RPMI8226 (cell line): ENCODE data around the gene TNC.

ENCODE experiments used
- DNase-seq: peaks from one replicate; pipeline ENCODE4 v3.0.0-alpha.2; 2015

The TNC gene

DNA sequence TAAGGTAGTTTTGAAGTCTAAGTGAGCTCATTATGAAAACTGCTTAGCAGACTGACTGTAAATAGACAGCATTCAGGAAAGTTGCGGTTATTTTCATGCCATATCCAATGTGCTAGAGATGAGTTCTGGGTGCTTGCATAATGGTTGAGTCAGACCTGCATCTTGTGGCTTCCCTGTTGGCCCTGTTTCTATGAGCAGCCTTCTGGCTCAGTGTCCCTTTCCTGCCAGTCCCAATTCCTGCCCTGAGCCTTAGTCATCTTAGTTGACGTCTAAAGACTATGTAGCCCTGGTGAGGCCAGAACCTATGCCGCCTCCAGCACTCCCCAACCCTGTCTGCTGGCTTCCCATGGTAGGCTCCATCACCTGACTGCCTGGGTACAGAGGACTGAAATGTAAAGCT is 111.3 kb downstream of the TNC start:
- no peak for DNase-seq

DNA sequence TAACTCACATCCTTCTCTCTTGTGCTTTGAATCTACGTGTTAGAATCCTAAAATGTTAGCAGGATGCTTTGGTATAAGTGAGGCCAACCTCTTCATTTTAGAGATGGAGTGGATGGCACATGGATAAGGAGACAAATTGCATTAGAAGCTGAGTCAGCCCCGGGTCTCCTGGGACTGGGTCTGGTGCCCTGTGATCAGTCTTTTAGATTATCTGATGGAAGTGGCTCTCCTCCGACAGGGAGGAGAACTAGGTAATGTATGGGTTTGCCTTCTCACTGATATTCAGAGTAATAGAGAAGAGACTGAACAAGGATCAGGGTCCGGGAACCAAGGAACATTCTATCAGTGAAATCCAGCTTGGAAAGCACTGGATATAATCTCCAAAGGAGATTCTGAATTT is 112.6 kb downstream of the TNC start:
- DNase-seq, result no peak

DNA sequence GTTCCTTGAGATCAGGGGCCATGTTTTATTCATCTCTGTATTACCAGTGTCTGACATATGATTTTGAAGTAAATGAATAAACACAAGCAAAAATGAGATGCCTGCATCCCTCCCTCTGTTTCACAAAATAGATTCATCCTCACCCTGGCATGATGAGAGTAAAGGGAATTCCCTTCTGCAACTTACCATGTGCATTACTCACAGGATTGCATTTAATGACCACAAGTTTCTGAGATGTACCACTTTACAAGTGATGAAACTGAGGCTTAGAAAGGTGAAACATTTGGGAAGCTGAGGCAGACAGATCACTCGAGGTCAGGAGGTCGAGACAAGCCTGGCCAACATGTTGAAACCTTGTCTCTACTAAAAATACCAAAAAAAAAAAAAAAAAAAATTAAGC is 113.4 kb downstream of the TNC start:
- no peak for DNase-seq

DNA sequence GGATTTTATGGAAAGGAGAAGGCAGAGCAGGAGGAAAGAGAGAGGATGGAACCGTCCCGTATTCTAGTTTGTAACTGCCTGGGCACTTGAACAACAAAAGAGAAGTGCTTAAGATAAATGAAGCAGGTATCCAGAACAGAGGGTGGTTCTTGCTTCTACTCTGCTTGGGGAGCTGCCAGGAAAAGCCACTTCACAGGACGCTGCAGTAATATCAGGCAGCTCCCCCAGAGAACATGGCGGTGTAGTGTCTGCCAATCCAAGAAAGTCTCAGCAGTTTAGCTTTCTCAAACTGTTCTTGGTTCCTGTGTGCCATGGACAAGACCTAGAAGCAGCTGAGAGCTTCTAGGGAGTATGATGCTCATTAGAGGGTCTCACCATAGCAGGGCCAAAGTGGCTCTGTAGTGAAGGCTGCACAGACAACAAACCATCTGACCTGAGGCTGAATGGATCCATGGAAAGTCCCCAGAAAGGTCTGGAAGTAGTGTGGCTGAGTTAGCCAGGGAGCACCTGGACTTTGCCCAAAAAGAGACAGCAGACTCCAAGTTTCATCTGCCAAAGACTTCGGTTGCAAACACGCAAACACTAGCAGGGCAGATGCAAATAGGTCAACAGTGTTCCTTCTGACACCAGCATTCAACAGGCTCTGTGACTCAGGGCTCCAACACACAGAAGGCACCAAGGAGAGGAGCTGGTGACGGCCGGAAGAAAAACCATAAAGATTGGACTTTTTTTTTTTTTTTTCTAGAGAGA is 115.4 kb downstream of the TNC start:
- no peak for DNase-seq

DNA sequence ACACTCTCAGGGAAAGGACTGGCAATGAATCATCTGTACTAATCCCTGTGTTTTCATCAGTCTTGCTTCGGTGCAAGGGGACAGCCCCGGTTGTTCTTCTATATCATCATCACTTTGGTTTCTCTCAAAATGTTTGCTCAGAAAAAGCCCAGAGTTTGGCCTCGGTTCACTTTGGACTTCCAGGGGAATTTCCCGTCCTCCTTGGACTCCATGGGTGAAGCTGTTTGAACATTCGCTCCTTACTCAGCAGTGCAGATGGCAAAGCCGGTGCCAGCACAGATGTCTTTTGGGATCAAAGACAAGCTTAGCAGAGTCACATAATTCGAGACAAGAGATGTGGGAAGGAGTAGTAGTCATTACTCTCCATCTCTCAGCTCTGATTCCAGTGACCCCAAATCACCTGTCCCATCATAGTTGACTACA is 117.7 kb downstream of the TNC start:
- no peak for DNase-seq

DNA sequence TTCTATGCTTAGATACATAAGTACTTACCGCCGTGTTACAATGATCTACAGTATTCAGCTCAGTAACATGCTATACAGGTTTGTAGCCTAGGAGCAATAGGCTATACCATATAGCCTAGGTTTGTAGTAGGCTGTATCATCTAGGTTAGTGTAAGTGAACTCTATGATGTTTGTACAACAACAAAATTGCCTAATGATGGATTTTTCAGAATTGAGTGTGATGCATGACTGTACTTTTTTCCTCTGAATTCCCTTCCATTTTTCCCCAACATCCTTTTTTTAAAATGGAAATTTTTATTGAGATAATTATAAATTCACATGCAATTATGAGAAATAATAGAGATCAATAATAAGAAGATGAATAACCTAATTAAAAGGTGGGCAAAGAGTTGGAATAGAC is 119.6 kb downstream of the TNC start:
- no peak for DNase-seq

DNA sequence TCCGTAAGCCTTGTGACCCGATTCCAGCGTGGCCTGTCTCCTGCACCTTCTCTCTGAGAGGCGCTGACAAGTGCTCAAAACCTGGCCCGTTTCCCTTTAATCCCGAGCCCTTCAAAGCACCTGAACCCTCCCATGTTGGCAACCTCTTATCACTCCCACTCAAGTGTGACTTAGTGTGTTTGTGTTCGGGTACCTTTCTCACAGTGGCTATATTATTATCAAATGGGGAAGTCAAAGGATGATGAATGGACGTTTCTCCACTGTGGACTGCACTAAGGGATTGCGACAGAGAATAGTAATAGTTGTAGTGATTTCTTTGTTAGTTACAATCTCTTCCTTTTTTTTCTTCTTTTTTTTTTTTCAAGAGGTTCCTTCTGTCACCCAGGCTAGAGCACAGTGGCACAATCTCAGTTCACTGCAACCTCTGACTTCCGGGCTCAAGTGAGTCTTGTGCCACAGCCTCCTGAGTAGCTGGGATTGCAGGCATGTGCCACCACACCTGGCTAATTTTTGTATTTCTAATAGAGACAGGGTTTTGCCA is 122.2 kb downstream of the TNC start:
- DNase-seq, result no peak

DNA sequence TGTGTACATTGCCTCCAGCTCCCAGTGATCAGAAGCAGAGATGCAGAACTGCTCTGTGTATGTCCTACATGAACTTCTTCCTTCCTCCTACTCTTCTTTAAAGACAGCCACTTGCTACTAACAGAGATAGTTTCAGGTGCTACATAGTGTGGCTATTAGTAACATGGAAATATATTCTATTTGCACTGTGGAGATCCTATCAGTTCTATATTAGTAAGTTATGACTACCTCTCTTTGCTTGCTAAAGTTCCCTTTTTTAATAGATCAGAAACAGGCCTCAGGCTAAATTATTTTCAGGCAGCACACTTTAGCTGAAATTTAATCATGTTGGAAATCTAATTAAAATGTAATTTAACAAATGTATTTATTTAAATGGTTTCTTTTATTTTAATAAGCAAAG is 123.2 kb downstream of the TNC start:
- DNase-seq, result no peak

DNA sequence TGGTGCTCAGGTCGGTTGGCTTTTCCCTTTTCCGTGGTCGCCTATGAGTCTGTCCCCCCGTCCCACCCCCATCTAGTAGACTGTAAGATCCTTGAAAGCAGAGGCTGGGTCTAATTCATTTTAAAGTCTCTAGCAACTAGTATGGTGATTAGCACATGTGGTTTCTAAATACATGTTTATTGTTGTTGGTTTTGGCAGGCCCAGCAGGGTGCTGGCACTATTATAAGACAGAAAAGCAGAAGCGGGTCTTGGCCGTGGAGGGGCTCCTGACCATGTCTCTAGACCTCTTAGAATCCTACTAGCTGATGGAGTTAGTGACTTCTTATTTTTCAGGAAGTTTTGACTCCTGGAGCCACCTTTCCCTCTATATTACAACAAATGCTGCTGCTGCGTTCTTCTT is 126.1 kb downstream of the TNC start:
- DNase-seq, result no peak

DNA sequence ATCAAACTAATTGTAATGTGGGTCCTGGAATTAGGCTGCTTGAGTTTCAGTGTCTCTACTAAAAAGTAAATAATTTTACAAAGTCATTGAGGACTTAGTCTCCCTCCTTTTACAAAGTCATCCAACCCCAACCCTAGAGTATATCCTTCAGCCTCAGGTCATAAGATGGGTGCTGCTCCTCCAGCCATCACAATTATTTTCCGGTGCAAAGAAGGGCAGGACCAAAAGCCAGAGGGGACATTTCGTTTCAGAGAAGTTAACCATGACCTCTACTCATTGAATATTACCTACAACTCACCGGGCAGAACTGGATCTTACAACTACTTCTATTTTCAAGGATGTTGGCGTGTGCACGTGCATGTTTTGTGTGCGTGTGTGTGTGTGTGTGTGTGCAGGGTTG is 127.1 kb downstream of the TNC start:
- no peak for DNase-seq

DNA sequence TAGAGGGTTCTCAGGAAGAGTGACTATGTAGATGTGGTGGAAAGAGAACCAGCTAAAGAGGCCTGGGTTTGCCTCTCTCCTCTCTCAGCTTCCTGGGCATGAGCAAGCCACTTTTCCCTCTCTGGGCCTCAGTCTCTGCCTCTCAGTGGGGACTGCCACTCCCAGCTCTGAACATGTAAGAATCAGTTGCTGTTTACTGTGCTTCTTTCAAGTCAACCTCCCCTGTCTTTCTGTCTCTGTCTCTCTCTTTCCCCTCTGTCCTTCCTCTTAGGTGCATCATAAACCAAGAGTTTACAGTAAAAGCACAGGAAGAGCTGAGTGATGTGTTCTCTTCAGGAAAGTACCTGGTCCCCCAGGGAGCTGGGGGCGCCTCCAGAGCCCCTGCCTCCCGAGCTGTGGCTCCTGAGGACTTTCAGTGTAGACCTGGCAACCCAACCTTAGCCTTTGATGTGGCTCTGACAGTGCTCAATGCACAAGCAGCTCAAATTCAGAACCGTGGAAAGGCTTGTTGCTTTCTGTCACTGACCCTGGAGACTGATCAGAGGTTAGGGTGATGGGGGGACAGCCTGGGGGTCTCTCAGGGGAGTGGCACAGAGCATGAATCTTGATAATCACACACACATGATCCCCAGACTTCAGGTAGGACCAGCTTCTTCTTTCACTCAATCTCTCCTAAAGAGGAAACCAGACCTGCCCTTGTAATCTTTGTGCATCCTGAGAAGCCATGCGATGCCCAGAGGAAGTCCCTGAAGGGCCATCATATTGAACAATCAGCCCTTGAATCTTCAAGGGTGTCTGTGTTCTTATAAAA is 128.2 kb downstream of the TNC start:
- no peak for DNase-seq

DNA sequence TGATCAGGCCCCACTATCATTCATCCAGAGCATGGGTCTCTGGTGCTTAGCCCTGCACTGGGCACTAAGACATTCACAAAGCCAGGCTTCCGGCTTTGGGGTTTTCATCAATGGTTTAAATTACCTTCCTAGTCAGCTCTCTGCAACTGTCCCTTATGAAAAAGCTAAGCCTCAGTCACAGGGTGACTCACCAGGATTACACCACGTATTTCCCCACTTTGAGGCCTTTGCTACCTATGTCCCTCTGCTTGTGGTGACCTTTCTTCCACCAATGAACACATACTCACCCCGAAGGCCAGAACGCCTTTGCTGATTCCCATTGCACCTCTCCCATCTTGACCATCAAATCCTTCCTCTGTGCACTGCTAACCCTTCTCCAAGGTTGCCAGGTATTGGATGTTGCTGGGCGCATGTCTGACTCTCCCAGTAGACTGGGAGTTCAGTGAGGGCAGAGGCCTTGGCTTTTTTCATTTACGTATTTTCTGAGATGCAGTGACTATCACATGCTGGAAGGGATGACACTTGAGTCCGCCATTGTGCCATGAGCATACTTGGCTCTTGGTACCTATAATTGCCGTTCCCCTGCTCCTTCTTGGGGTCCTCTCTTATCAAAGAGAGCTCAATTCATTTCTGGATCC is 128.9 kb downstream of the TNC start:
- no peak for DNase-seq

DNA sequence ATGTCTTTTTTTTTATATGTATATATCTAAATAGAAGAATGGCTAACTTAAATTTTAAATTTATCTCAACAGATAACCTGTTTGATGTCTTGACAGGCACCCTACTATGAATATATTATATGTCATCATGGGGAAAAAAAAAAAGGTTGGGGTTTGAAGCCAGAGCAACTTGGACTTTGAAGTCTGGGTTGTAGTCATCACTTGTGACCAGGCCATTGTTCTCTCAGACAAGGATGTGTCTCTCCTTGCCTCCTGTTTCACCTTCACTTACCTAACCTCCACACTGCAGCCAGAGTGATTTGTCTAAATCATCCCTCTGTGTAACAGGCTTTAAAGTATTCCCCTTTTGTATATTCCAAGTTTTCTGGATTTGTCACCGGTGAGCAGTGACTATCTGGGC is 130.8 kb downstream of the TNC start:
- DNase-seq, result no peak

DNA sequence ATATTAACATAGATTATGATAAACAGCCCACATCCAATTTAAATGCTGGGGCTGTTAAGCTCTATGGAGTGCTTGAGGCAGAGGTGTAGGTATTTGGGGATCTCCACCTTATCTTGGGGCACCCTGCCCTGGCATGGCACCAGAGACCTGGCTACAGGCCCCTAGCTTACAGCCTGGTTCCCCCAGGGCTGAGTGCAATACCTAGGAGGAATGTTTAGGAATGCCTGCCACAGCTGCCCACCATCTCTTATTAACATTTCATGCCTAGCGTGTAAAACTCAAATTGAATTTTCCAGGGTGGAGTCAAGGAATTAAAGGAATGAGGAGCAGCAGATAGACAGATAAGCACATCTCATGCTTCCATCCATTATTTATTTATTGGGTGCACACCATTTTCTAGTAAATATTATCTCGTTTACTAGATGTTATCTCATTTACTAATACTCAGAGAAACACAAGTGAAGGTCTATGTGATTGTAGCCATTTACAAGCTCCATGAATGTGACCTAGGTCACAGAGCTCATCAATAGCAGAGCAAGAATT is 131.9 kb downstream of the TNC start:
- DNase-seq, result no peak

DNA sequence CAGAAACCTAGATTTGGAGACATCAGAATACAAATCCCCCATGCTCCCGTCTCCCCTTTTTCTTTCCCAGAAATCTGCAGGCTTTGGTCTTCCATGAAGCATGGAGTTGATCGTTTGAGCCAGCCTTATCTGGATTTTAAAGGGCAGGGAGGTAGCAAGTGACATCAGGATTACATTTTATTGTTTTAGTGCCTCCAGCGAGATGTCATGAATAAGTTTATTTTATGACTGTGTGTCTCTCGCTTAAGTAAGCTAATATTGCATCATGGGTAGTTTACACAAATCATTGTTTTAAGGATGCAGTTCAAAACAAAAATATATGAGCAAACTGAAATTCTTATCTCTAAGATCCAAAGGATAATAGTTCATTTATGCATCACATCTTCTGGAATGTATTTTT is 136.9 kb downstream of the TNC start:
- no peak for DNase-seq

DNA sequence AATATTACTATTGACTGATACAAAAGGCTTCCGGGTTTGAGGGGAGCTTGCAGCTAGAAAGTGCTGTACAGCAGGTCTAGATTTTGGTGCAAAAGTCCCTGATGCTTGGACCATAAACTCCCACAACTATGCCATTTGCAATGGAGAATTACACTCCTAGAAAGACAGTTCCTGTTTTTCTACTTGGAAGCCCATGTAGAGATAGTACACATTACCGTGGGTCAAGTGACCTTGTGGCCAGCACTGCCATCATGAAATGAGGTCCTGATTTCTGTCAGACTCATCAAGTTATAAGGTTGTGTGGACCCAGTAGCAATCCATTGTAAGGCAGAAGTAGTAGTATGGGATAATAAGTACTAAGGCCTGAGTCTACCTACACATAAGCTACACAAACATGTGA is 144.7 kb downstream of the TNC start:
- no peak for DNase-seq

DNA sequence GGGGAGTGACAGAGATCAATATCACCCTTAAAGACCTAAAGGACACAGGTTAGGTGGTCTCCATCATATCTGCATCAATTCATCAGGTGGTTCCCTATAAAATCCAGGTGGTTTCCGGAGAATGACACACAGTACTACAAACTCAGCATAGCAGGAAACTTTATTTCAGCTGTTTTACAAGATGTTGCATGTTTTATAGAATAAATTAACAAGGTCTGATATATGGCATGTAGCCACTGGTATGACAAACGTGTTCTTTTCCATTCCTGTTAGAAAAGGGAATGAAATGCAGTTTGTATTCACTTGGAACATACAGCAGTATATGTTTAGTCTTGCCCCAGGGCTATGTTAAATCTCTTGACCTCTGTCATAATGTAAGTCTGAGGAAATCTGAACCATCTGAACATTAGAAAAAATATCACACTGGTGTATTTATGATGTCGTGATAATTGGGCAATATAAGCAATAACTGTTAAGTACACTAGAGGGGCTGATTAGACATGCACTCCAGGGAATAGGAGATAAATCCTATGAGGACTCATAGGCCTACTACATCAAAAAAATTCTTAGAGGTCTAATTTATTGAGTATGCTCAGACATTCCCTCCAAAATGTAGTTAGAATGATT is 145.3 kb downstream of the TNC start:
- DNase-seq, result no peak
